Left colon (tissue), 2 donors: ENCODE results near the gene APOBEC4. TPM values are rescaled to one million over a fixed set of nuclear protein-coding genes. Genes with fewer than 3 reads are reported as not detected.

ENCODE experiments used
- ATAC-seq: fragments of 200-7000 bp; cut with Tn5 transposase; one replicate; pipeline ENCODE4 v1.9.1; 2020; ENCODE audit warnings: mild to moderate bottlenecking, moderate library complexity
- DNase-seq, 2 donors: peaks; one replicate each; pipeline ENCODE4 v3.0.0-alpha.2; 2020
- intact Hi-C, 2 donors: fragments of 100-400 bp; cut with DNase I in 1 of 2; cut with micrococcal nuclease in 1 of 2; formaldehyde crosslinking; loops; one replicate each; pipeline versions ENCODE4 v1.11.2 to v1.14.0; 2022; cut with DNase I, micrococcal nuclease
- total RNA-seq, 2 donors: library from RNA; stranded (reverse); fragmentation: NEBNext Ultra II Directional; extraction: Animal tissue kit (Norgen Biotek cat#: 25700); gene quantifications; one replicate each; pipeline ENCODE4 v1.2.1, GENCODE V29; 2021
- donor health status: DM: no; HTN: no; CAD: no.
- donor health status: DM: yes; HTN: yes; CAD: no.

Gene APOBEC4
- total RNA-seq, 2 donors from 2014 or later, result 0.25 TPM; not detected in 1

GRCh38 chr1:183612407-183612806 lies 40.7 kb downstream of the APOBEC4 start:
- intact Hi-C loops, result no loop called here
- DNase-seq (no peak), ATAC-seq (peak; percentile 72)

- intact Hi-C loops, result no loop called here
- DNase-seq, result no peak
- ATAC-seq, result no peak
These were observed 42.1 kb downstream of the APOBEC4 start for GRCh38 chr1:183611021-183611420.

GRCh38 chr1:183609759-183610452 lies 43.2 kb downstream of the APOBEC4 start:
- intact Hi-C loops, result no loop called here
- DNase-seq (no peak), ATAC-seq (no peak)

GRCh38 chr1:183609313-183609712 lies 43.8 kb downstream of the APOBEC4 start:
- peak; percentile 83 for ATAC-seq
- intact Hi-C loops, result no loop called here

GRCh38 chr1:183607322-183607980 lies 45.7 kb downstream of the APOBEC4 start:
- no peak for DNase-seq
- no peak for ATAC-seq
- intact Hi-C loops, result no loop called here

More at GRCh38 chr1:183609313-183609712, 43.8 kb downstream of the APOBEC4 start:
- peak; percentile 48 to 60 for DNase-seq

GRCh38 chr1:183605904-183606303 lies 47.2 kb downstream of the APOBEC4 start:
- intact Hi-C loops, result no loop called here
- ATAC-seq, result no peak

GRCh38 chr1:183604815-183605214 lies 48.3 kb downstream of the APOBEC4 start:
- intact Hi-C loops, result no loop called here
- ATAC-seq (no peak), DNase-seq (no peak)

More at GRCh38 chr1:183605904-183606303, 47.2 kb downstream of the APOBEC4 start:
- no peak for DNase-seq

GRCh38 chr1:183604038-183604808 lies 48.9 kb downstream of the APOBEC4 start:
- ATAC-seq (no peak), DNase-seq (no peak)
- intact Hi-C loops, result no loop called here

- ATAC-seq (no peak), DNase-seq (no peak)
- intact Hi-C loops, result no loop called here
These were observed 50.6 kb downstream of the APOBEC4 start for GRCh38 chr1:183602510-183602909.

- DNase-seq, result no peak
- ATAC-seq, result peak; percentile 61
- intact Hi-C loops, result no loop called here
These were observed 52.5 kb downstream of the APOBEC4 start for GRCh38 chr1:183600634-183601033.

GRCh38 chr1:183600136-183600535 lies 53.0 kb downstream of the APOBEC4 start:
- no peak for DNase-seq
- no peak for ATAC-seq
- intact Hi-C loops, result no loop called here

- intact Hi-C loops, result no loop called here
- DNase-seq (no peak), ATAC-seq (peak; percentile 27)
These were observed 54.7 kb downstream of the APOBEC4 start for GRCh38 chr1:183598386-183598785.

- DNase-seq, result no peak
- intact Hi-C loops, result no loop called here
- no peak for ATAC-seq
These were observed 55.3 kb downstream of the APOBEC4 start for GRCh38 chr1:183597656-183598347.

GRCh38 chr1:183596500-183596899 lies 56.6 kb downstream of the APOBEC4 start:
- ATAC-seq (no peak), DNase-seq (no peak)
- intact Hi-C loops, result no loop called here

Other genes with a start within 250 kb of the APOBEC4 start
- gene NMNAT2, start 234.9 kb downstream of the APOBEC4 start, total RNA-seq, result under 1 TPM; 0.18 to 0.84 TPM
- gene SMG7, start 180.8 kb downstream of the APOBEC4 start, total RNA-seq, result 10 to 100 TPM; 53.4 to 56.3 TPM
- 1 to 10 TPM; 3.1 to 7.0 TPM for gene NCF2, start 62.9 kb downstream of the APOBEC4 start, total RNA-seq
- gene ARPC5, start 17.5 kb downstream of the APOBEC4 start, total RNA-seq, result 100 to 1,000 TPM; 153 to 169 TPM
- gene RGL1, start 151.8 kb upstream of the APOBEC4 start, total RNA-seq, result 10 to 100 TPM in 1 of 2 donors, 1 to 10 TPM in 1; 7.3 to 12.7 TPM